IPS-20b (cell line): Measurements from ENCODE around the gene TRIM66.

Experiments
- H3K27ac ChIP-seq: one replicate; pipeline ENCODE4 v1.5.1; 2013; ENCODE audit warnings: low read length
- H3K27me3 ChIP-seq: 2 replicates; pipeline ENCODE4 v1.6.1; 2013; ENCODE audit warnings: mild to moderate bottlenecking, low read length, inconsistent platforms; ENCODE audit not compliant: insufficient read depth
- H3K36me3 ChIP-seq: 2 replicates; pipeline ENCODE4 v1.6.1; 2013; ENCODE audit warnings: low read depth, mild to moderate bottlenecking, inconsistent platforms, low read length, moderate library complexity; ENCODE audit not compliant: insufficient read depth
- H3K4me1 ChIP-seq: 2 replicates; pipeline ENCODE4 v1.6.1; 2013; ENCODE audit warnings: mild to moderate bottlenecking, control low read depth, inconsistent platforms, low read length, moderate library complexity; ENCODE audit not compliant: insufficient read depth
- H3K4me3 ChIP-seq: 2 replicates; pipeline ENCODE4 v1.5.1; 2013; ENCODE audit warnings: mild to moderate bottlenecking, low read length, inconsistent platforms
- H3K9ac ChIP-seq: 2 replicates; pipeline ENCODE4 v1.6.1; 2013; ENCODE audit warnings: low read depth, mild to moderate bottlenecking, inconsistent platforms, low read length, moderate library complexity
- H3K9me3 ChIP-seq: 2 replicates; pipeline ENCODE4 v1.6.1; 2013; ENCODE audit warnings: mild to moderate bottlenecking, low read depth, low read length, inconsistent platforms; ENCODE audit not compliant: insufficient read depth

Gene TRIM66

GRCh38 chr11:8685820-8686219 is 3.4 kb upstream of the TRIM66 start:
- no peaks in the 10 kb centered on the region for H3K27me3 ChIP-seq
- no peaks in the 10 kb centered on the region for H3K9me3 ChIP-seq
- no peak overlapping the region for H3K27ac ChIP-seq
- peak overlapping the region; percentile 100; the same call in 1 of the 2 replicates for H3K9ac ChIP-seq
- no peaks in the 10 kb centered on the region; the same call in 1 of the 2 replicates for H3K4me1 ChIP-seq
- H3K4me3 ChIP-seq = no peak overlapping the region
- H3K36me3 ChIP-seq = peaks cover 52% of the 10 kb centered on the region

GRCh38 chr11:8685306-8685705 is 2.8 kb upstream of the TRIM66 start:
- Histone ChIP-seq H3K27me3 (no peaks in the 10 kb centered on the region), H3K9ac (peak overlapping the region; percentile 100; the same call in 1 of the 2 replicates), H3K9me3 (no peaks in the 10 kb centered on the region), H3K27ac (no peak overlapping the region), H3K4me1 (no peaks in the 10 kb centered on the region; the same call in 1 of the 2 replicates), H3K36me3 (peaks cover 48% of the 10 kb centered on the region), H3K4me3 (peak overlapping the region; percentile 82)

GRCh38 chr11:8684600-8685290 is 2.3 kb upstream of the TRIM66 start:
- peak overlapping the region; percentile 100 for H3K9ac ChIP-seq
- H3K9me3 ChIP-seq = no peaks in the 10 kb centered on the region
- H3K4me3 ChIP-seq = peak overlapping the region; percentile 82
- peak overlapping the region; percentile 96 for H3K27ac ChIP-seq
- H3K27me3 ChIP-seq = no peaks in the 10 kb centered on the region
- no peaks in the 10 kb centered on the region; the same call in 1 of the 2 replicates for H3K4me1 ChIP-seq
- H3K36me3 ChIP-seq = peaks cover 48% of the 10 kb centered on the region

GRCh38 chr11:8683115-8683807 is 796 bp upstream of the TRIM66 start:
- no peaks in the 10 kb centered on the region; the same call in 1 of the 2 replicates for H3K4me1 ChIP-seq

GRCh38 chr11:8681837-8682302 is 595 bp downstream of the TRIM66 start:
- peak overlapping the region; percentile 82 for H3K4me3 ChIP-seq
- H3K4me1 ChIP-seq = peaks cover 5% of the 10 kb centered on the region; the same call in 1 of the 2 replicates
- H3K27me3 ChIP-seq = no peaks in the 10 kb centered on the region
- peaks cover 47% of the 10 kb centered on the region for H3K36me3 ChIP-seq
- no peaks in the 10 kb centered on the region for H3K9me3 ChIP-seq
- H3K9ac ChIP-seq = peak overlapping the region; percentile 100
- H3K27ac ChIP-seq = peak overlapping the region; percentile 96

More at GRCh38 chr11:8683115-8683807, 796 bp upstream of the TRIM66 start:
- H3K27ac ChIP-seq = peak overlapping the region; percentile 96
- H3K36me3 ChIP-seq = peaks cover 52% of the 10 kb centered on the region
- H3K9me3 ChIP-seq = no peaks in the 10 kb centered on the region
- no peaks in the 10 kb centered on the region for H3K27me3 ChIP-seq
- peak overlapping the region; percentile 82 for H3K4me3 ChIP-seq
- peak overlapping the region; percentile 100 for H3K9ac ChIP-seq

GRCh38 chr11:8679006-8679405 is 3.5 kb downstream of the TRIM66 start:
- Histone ChIP-seq H3K36me3 (peaks cover 18% of the 10 kb centered on the region), H3K9ac (no peak overlapping the region), H3K27ac (no peak overlapping the region)

GRCh38 chr11:8676458-8676857 is 6.0 kb downstream of the TRIM66 start:
- H3K36me3 ChIP-seq = peaks cover 5% of the 10 kb centered on the region; the same call in 1 of the 2 replicates
- no peak overlapping the region for H3K4me3 ChIP-seq
- peak overlapping the region; percentile 45; the same call in 1 of the 2 replicates for H3K9ac ChIP-seq
- no peaks in the 10 kb centered on the region for H3K9me3 ChIP-seq
- peak overlapping the region; percentile 11 for H3K27ac ChIP-seq
- peaks cover 24% of the 10 kb centered on the region for H3K4me1 ChIP-seq
- H3K27me3 ChIP-seq = no peaks in the 10 kb centered on the region

More at GRCh38 chr11:8679006-8679405, 3.5 kb downstream of the TRIM66 start:
- Histone ChIP-seq H3K4me3 (no peak overlapping the region), H3K4me1 (peaks cover 15% of the 10 kb centered on the region; the same call in 1 of the 2 replicates), H3K9me3 (no peaks in the 10 kb centered on the region), H3K27me3 (no peaks in the 10 kb centered on the region)

- no peak overlapping the region for H3K27ac ChIP-seq
- H3K27me3 ChIP-seq = no peaks in the 10 kb centered on the region
- peaks cover 30% of the 10 kb centered on the region for H3K4me1 ChIP-seq
- H3K4me3 ChIP-seq = no peak overlapping the region
- no peak overlapping the region for H3K9ac ChIP-seq
- peaks cover 5% of the 10 kb centered on the region; the same call in 1 of the 2 replicates for H3K36me3 ChIP-seq
- no peaks in the 10 kb centered on the region for H3K9me3 ChIP-seq
Measured at GRCh38 chr11:8674859-8675258, 7.6 kb downstream of the TRIM66 start.

GRCh38 chr11:8672346-8672745 is 10.1 kb downstream of the TRIM66 start:
- Histone ChIP-seq H3K9me3 (no peaks in the 10 kb centered on the region), H3K4me1 (peaks cover 30% of the 10 kb centered on the region), H3K4me3 (no peak overlapping the region), H3K9ac (peak overlapping the region; percentile 76; the same call in 1 of the 2 replicates), H3K27ac (peak overlapping the region; percentile 90), H3K36me3 (no peaks in the 10 kb centered on the region), H3K27me3 (no peaks in the 10 kb centered on the region)

GRCh38 chr11:8671651-8672062 is 10.8 kb downstream of the TRIM66 start:
- Histone ChIP-seq H3K27me3 (no peaks in the 10 kb centered on the region), H3K36me3 (no peaks in the 10 kb centered on the region), H3K9ac (peak overlapping the region; percentile 76), H3K9me3 (no peaks in the 10 kb centered on the region), H3K27ac (peak overlapping the region; percentile 90), H3K4me3 (peak overlapping the region; percentile 45; the same call in 1 of the 2 replicates), H3K4me1 (peaks cover 23% of the 10 kb centered on the region)

GRCh38 chr11:8671193-8671612 is 11.3 kb downstream of the TRIM66 start:
- Histone ChIP-seq H3K9me3 (no peaks in the 10 kb centered on the region), H3K36me3 (no peaks in the 10 kb centered on the region), H3K27ac (peak overlapping the region; percentile 90), H3K9ac (peak overlapping the region; percentile 76), H3K27me3 (no peaks in the 10 kb centered on the region), H3K4me3 (peak overlapping the region; percentile 46; the same call in 1 of the 2 replicates), H3K4me1 (peaks cover 18% of the 10 kb centered on the region)
